Dedifferentiated amniotic fluid mesenchymal stem cell (primary cell): ENCODE data around the gene HS6ST2.

Experiments used
- DNase-seq: peaks from one replicate; pipeline ENCODE4 v3.0.0-alpha.2; 2016; ENCODE audit errors: extremely low spot score

The HS6ST2 gene

DNA sequence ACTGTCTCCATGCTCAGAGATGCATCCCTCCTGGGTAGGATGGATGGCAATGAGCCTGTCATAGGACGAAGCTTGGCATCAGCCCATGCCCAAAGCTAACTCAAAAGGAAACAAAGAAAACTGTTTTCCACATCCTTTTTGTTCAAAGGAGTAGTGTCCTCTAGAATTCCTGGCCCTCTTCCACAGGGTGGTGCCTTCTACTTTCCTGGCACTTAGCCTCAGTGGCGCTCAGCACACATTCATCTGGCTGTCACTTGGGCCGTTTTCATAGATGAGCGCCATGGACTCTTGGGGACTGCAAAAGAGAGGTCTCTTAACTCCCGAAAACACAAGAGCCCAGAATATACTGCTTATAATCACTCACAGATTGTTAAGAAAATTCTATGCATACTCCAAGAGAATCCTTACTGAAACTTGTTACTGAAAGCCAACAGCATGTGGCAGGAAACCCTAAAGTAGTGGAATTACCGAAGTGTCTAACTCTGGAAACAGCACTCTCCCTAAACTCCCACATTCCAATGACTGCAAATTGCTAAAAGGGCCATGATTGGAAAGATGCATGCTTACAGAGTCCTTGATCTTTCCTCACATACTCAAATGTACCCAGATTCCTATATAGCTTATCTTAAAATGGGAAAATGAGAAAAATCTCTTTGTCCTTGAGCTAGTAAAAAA is 110.0 kb downstream of the HS6ST2 start:
- no peak for DNase-seq

GRCh38 chrX:132843363-132843762 is 115.1 kb downstream of the HS6ST2 start:
- DNase-seq: no peak

DNA sequence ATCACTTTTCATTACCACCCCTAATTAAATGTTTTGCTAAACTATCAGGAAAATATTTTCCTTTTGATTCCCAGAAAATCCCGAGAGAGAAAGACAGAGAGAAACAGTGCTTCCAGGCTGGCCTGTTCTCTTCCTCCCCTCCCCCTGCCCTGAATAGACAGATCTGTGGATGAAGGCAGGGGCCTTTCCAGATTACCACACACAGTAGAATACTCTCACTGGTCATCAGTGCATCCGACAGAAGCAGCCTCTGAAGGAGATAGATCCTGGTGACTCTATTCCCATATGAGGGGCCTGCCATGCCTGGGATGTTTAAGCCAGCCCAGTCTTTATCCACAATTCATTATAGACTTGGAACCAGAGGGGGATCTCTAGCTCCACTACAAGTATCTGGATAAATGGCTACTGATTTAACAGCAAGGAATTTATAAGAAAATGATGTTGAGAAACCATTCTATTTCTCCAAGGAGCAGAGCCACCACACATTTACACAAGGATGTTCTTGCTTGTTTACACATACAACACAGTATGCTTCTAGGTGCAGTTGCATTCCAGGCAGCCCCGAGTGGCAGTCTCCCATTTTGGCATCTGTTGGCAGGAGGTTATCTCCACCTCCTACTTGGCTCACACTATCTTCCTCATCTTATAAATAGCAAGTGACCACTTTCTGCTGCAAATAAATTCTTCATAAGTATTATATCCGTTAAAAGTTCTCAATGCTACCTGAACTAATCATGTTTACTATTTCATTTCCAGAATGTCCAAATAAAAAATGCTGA is 115.8 kb downstream of the HS6ST2 start:
- DNase-seq: no peak

DNA sequence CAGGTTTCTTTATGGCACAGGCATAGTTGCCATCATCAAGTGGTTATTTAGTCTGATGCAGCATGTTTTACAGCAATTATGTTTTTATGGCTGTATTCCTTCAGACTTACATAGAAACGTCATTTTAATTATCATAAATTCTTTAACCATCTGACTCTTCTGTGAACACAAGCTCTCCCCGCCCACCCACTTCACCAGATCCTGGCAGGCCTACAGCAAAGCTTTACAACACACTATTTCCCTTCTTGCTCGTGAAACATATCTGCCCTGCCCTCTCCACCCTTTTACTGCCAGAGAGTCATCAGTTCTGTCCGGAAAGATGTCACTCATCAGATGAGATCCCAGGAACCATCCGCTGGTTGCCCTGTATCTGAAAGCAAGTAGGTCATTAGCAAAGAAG is 120.5 kb downstream of the HS6ST2 start:
- DNase-seq: no peak

DNA sequence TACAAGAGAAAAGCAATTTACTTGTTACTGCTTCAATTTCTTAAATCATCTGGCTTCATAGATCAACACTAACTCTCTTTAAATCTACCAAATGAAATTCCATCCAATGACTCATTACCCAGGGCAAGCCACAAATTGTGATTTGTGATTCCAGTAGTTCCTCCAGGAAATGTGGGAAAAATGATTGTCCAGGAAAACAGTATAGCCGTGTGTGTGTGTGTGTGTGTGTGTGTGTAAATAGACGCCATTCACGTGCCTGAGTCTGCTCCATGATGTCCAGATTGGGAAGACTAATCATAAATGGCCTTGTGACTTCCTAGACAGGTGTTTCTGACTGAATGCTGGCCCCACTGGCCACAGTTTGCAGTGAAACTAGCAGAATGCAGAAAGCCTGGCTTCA is 121.3 kb downstream of the HS6ST2 start:
- DNase-seq: no peak

GRCh38 chrX:132836471-132836870 is 122.0 kb downstream of the HS6ST2 start:
- no peak for DNase-seq

DNA sequence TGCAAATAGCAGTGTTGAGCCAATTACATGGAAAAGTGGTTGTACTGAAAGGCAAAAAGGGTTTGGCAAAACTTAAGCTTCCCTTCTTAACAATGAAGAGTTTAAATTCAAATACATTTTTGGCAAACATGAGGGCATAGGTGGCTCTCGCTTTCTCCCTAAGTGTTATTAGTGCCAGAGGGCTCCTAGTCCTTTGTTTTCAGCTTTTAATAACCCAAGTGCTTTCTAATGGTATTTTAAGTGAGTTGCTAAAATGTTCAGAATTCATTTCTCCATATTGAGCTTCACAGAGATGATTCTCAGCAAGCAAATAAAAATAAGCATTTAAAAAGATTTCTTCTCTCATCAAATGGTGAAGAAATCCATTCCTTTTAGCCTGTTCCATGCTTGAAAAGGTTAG is 123.7 kb downstream of the HS6ST2 start:
- DNase-seq: no peak

DNA sequence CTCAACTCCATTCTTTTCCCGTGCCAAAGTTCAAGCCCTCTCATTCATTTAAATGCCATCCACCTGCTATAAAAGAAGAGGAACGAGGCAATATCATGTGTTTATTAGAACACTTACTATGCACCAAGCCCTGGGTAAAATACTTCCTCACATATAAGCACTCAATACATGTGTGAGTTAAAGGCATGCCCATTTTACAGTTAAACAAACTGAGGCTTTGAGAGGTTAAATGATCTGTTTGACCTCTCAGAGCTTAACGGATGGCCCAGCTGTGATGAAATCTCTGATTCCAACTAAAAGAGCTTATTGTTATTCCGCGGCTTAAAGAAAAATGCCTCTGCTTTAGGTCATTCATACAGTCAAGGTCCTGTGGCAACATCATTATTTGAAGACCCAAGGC is 124.3 kb downstream of the HS6ST2 start:
- DNase-seq: no peak

DNA sequence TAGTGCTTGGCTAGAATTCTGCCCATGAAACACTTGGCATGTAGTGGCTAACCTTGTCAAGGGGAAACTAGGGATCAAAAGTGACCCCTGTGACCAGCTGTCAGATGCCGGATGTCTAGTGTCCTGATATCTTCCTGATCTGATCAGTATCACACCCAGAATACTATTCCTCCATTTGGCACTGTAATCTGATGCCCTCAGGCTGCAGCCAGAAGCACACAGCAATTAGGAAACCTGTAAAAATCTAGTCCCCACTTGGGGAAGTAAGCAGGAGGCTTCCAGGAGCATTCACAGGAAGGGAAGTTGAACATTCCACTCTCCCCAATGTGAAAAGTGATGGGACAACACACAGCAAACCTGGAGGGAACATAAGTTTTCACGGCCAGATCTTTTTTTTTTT is 125.1 kb downstream of the HS6ST2 start:
- no peak for DNase-seq

GRCh38 chrX:132831336-132831973 is 127.0 kb downstream of the HS6ST2 start:
- DNase-seq: no peak

- no peak for DNase-seq
These were observed 135.8 kb downstream of the HS6ST2 start for GRCh38 chrX:132822634-132823012.

DNA sequence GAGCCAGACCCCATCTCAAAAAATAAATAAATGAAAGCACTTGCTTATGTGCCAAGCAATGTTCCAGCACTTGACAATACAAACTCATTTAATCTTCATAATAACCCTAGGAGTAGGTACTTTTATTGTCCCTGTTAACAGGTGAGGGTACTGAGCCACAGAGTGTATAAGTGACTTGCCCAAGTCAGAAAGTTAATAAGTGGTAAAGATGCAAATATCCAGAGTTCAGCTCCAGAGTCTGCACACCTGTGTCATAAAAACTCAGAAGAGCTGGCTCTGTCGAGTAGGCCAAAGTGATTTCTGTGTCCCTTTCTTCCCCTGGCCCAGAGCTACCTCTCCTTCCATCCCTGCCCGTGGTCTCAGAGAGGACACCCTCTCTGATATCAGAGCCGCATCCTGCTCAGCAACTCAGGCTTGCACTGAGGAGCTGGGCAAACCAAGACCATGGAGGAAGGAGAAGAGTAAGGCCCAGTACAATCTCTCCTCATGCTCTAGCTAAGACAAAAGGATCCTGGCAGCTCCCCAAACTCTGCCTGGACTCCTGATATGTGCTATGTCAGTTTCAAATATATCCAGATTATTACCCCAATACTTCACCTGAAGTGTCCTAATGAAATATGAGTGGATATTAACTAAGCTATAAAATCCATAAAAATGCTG is 136.3 kb downstream of the HS6ST2 start:
- DNase-seq: no peak

- DNase-seq: no peak
These were observed 137.8 kb downstream of the HS6ST2 start for GRCh38 chrX:132820675-132821074.

DNA sequence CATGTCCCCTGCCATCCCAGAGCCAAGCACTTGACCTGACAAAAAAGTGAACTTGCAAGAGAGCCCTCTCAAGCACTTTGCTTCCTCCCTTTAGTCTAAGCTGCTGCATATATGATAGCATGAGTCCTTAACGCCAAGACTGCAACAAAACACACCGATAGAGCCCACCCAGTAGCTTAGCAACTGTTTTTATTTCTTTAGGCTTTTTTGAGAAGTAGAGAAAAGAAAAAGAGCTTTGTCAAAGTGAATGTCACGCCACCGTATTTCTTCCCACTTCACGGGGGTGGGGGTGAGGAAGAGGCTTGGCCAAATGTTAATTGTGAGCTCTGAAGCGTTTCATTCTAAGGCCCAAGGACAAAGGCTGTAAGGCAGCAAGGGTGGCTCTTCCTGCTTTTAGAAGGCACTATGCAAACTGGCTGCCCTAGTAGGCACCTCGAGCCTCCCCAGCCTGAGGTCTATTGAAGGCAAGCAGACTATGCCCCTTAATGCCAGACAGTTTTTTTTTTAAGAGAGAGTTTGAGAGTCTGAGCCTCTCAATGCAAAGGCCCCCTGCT is 138.6 kb downstream of the HS6ST2 start:
- DNase-seq: no peak

DNA sequence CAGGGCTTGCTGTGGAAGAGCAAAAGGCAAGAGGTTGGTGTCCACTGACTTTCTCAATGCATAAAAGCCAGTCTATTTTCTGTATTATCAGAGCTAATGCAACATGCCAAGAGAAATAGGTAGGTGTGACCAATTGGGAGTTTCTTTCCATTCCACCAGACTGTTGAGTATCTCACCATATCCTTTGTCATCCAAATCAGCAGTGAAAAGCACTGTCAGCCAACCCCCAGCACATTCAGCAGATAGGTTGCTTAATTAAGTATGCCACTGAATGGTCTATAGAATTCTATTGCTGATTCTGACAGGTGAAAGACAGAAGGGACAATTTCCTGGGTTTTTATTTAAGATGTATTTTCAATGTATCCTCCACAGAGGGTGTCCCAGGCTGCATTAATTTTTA is 139.8 kb downstream of the HS6ST2 start:
- DNase-seq: no peak

GRCh38 chrX:132815643-132816042 is 142.8 kb downstream of the HS6ST2 start:
- DNase-seq: no peak

- DNase-seq: no peak
These were observed 147.3 kb downstream of the HS6ST2 start for GRCh38 chrX:132810964-132811712.

GRCh38 chrX:132810488-132810887 is 147.9 kb downstream of the HS6ST2 start:
- DNase-seq: no peak

DNA sequence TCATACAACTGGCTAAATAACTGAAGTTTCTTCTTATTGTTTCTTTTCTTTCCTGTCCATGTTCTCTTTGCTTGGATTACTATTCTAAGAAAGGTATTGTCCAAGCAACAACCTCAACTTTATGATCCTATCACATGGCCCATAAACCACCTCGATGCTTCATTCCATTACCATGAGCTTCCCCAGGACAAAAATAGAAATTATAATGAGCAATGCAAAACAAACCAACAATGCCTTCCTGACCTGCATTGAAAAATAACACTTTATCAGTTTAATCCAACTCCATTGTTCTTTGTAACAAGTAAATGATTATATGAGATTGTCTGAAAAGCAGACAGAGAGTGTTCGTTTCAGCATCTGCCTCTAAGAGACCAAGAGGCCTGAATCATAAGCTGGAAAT is 148.8 kb downstream of the HS6ST2 start:
- no peak for DNase-seq

GRCh38 chrX:132807411-132808030 is 150.9 kb downstream of the HS6ST2 start:
- no peak for DNase-seq

DNA sequence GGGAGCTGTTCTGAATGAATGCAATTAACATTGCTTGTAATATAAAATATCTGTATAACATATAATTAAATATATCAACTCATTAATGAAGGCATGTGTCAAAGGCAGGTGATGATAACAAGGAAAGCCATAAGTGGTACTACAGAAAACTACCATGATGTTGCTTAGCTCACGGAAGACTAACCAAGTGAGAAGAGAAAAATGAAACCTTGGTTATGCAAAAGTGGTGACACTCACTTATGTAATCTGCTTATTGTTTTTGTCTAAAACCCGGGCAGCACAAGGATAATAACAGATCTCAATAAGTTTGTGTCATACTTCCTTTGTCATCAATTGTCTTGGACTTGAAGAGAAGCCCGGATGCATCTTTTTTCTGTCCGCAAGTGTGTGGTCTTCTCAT is 156.4 kb downstream of the HS6ST2 start:
- DNase-seq: no peak
